IPS DF 6.9 (cell line): ENCODE measurements around the gene PDE4D.

Source experiments
- DNase-seq: peaks from one replicate; pipeline ENCODE4 v3.0.0-alpha.2; 2013; ENCODE audit warnings: low read depth, low spot score
- H3K27ac ChIP-seq: one replicate; pipeline ENCODE4 v1.5.1; 2013; ENCODE audit warnings: low read length, control low read depth
- H3K27me3 ChIP-seq: 2 replicates; pipeline ENCODE4 v1.6.1; 2013; ENCODE audit warnings: mild to moderate bottlenecking, low read length; ENCODE audit not compliant: control insufficient read depth, insufficient read depth
- H3K36me3 ChIP-seq: 2 replicates; pipeline ENCODE4 v1.6.1; 2013; ENCODE audit warnings: low read length; ENCODE audit not compliant: control insufficient read depth, insufficient read depth
- H3K4me1 ChIP-seq: 2 replicates; pipeline ENCODE4 v1.6.1; 2013; ENCODE audit warnings: low read length; ENCODE audit not compliant: control insufficient read depth, insufficient read depth
- H3K4me3 ChIP-seq: 2 replicates; pipeline ENCODE4 v1.5.1; 2013; ENCODE audit warnings: mild to moderate bottlenecking, low read length
- H3K9me3 ChIP-seq: 2 replicates; pipeline ENCODE4 v1.6.1; 2013; ENCODE audit warnings: low read length, inconsistent platforms; ENCODE audit not compliant: control insufficient read depth, insufficient read depth
- WGBS: extraction: QIAGEN DNeasy Blood & Tissue Kit; methylation state at CpG from one replicate; pipeline ENCODE4 v1.1.7; 2013; ENCODE audit warnings: mixed read lengths, missing lambda C conversion rate; ENCODE audit not compliant: insufficient read length, insufficient coverage; 5-methylcytosine and 5-hydroxymethylcytosine counted together

The PDE4D gene

DNA sequence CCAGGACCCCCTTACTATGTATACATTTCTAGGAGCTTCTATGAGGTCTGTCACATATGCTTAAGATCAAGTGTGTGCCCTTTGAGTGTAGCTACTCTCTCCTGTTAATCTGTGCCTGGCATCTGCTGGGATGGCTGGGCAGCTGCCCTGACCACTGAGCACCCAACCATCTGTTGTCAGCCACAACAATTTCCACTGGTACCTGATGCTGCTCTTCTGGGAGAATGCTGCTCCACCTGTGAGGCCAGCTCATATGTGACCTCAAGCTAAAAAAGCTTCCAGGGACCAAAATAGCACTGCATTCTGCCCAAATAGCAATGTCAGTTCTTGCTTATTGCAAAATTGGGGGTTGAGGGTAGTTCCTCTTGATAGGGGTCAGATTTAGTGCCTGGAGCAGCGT, 715.0 kb downstream of the PDE4D start:
- H3K4me1 ChIP-seq, result peaks cover 2% of the 10 kb centered on the region; the same call in 1 of the 2 replicates
- no peak overlapping the region for H3K27ac ChIP-seq
- no CpG with 5 or more reads among the region's 1 CpG for WGBS
- DNase-seq, result no peak
- H3K36me3 ChIP-seq, result no peaks in the 10 kb centered on the region
- H3K4me3 ChIP-seq, result no peak overlapping the region
- no peaks in the 10 kb centered on the region for H3K9me3 ChIP-seq
- no peaks in the 10 kb centered on the region for H3K27me3 ChIP-seq

- no peak for DNase-seq
- no peaks in the 10 kb centered on the region for H3K36me3 ChIP-seq
- no CpG with 5 or more reads among the region's 2 CpGs for WGBS
- no peaks in the 10 kb centered on the region for H3K9me3 ChIP-seq
- peaks cover 2% of the 10 kb centered on the region; the same call in 1 of the 2 replicates for H3K4me1 ChIP-seq
- no peak overlapping the region for H3K4me3 ChIP-seq
- H3K27me3 ChIP-seq, result no peaks in the 10 kb centered on the region
- no peak overlapping the region for H3K27ac ChIP-seq
Measured at GRCh38 chr5:59178071-59178470, 715.5 kb downstream of the PDE4D start.

- no peak overlapping the region for H3K4me3 ChIP-seq
- no peak overlapping the region for H3K27ac ChIP-seq
- DNase-seq, result no peak
- no CpG with 5 or more reads among the region's 3 CpGs for WGBS
- H3K36me3 ChIP-seq, result no peaks in the 10 kb centered on the region
- H3K4me1 ChIP-seq, result no peaks in the 10 kb centered on the region
- no peaks in the 10 kb centered on the region for H3K27me3 ChIP-seq
- H3K9me3 ChIP-seq, result no peaks in the 10 kb centered on the region
Measured at GRCh38 chr5:59177644-59178043, 715.9 kb downstream of the PDE4D start.

GRCh38 chr5:59174248-59174844, 719.2 kb downstream of the PDE4D start:
- no peaks in the 10 kb centered on the region for H3K36me3 ChIP-seq
- WGBS, result no CpG with 5 or more reads among the region's 5 CpGs
- no peak for DNase-seq
- H3K9me3 ChIP-seq, result no peaks in the 10 kb centered on the region
- no peak overlapping the region for H3K27ac ChIP-seq
- no peaks in the 10 kb centered on the region for H3K4me1 ChIP-seq
- no peaks in the 10 kb centered on the region for H3K27me3 ChIP-seq
- no peak overlapping the region for H3K4me3 ChIP-seq

DNA sequence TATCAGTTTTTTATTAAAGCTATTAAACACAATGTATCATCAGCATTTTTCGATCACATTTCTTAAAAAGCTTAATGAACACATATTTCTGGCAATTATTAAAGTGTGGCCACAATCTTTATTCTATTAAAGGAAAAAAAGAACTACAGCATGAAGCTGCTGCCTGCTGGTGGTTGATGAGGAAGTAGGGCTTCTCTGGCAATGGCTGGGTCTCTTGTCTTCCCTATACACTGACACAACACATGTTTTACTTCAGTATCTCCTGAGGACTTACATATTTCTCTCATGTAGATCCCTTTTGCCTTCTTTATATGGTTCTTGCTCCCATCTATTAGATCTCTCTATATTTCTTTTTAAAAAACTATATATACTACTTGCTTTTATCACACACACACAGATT, 719.9 kb downstream of the PDE4D start:
- no peaks in the 10 kb centered on the region for H3K4me1 ChIP-seq
- H3K27me3 ChIP-seq, result no peaks in the 10 kb centered on the region
- no peak overlapping the region for H3K27ac ChIP-seq
- H3K4me3 ChIP-seq, result no peak overlapping the region
- H3K36me3 ChIP-seq, result no peaks in the 10 kb centered on the region
- no peaks in the 10 kb centered on the region for H3K9me3 ChIP-seq
- no CpG with 5 or more reads among the region's 1 CpG for WGBS
- no peak for DNase-seq

GRCh38 chr5:59171131-59171530, 722.4 kb downstream of the PDE4D start:
- no peaks in the 10 kb centered on the region for H3K27me3 ChIP-seq
- no CpG with 5 or more reads among the region's 2 CpGs for WGBS
- no peak for DNase-seq
- no peak overlapping the region for H3K4me3 ChIP-seq
- no peaks in the 10 kb centered on the region for H3K9me3 ChIP-seq
- H3K27ac ChIP-seq, result no peak overlapping the region
- H3K4me1 ChIP-seq, result no peaks in the 10 kb centered on the region
- no peaks in the 10 kb centered on the region for H3K36me3 ChIP-seq

DNA sequence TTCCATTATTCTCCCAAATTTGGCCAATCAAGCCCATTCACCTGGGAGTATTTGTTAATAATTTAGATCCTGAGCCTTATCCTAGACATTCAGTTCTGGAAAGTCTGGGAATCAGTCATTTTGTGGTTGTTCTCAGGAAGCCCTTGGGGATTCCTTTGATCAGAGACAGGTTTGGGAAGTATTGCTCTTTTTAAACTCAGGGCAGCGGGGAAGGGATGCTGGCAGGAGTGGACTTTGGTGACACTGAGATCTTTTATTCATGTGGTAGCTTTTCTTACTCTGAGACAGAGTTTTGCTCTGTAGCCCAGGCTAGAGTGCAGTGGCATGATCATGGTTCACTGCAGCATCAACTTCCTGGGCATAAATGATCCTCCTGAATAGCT, 723.8 kb downstream of the PDE4D start:
- Histone ChIP-seq H3K27me3 (no peaks in the 10 kb centered on the region), H3K9me3 (no peaks in the 10 kb centered on the region), H3K4me1 (no peaks in the 10 kb centered on the region), H3K27ac (no peak overlapping the region), H3K4me3 (no peak overlapping the region), H3K36me3 (no peaks in the 10 kb centered on the region)
- no peak for DNase-seq
- no CpG with 5 or more reads among the region's 1 CpG for WGBS

DNA sequence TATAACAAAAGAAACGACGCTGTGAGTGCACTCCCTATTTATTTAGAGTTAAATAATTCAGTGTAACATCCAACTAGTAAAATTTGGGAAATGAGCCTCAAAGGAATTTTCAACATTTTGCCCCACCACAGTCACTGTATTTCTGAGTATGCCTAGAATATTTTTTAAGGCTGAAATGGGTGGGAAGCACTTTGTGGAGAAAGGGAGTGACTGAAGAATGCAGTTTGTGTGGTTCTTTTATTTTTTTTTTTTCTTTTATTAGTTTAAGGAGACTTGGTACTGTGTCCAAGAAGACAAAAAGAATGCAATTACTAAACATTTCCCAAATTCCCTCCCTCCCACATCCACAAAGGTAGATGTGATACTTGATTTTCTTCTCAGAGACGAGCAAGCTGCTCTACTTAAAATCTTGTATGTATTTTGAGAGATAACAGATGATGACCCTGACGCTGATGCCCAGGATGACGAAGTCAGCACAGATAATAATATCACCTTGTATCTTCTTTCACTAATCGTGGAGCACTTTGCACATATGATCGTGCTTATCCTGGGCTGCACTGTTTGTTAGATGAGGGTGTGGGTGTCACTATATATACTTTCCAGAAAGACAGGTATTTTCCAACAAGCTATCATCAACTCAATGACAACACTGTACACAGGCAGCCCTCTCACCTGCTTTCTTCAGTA, 724.3 kb downstream of the PDE4D start:
- Histone ChIP-seq H3K27ac (no peak overlapping the region), H3K9me3 (no peaks in the 10 kb centered on the region), H3K36me3 (no peaks in the 10 kb centered on the region), H3K27me3 (no peaks in the 10 kb centered on the region), H3K4me3 (no peak overlapping the region), H3K4me1 (no peaks in the 10 kb centered on the region)
- WGBS, result no CpG with 5 or more reads among the region's 7 CpGs
- DNase-seq, result no peak

- Histone ChIP-seq H3K4me3 (no peak overlapping the region), H3K27ac (no peak overlapping the region), H3K36me3 (no peaks in the 10 kb centered on the region), H3K27me3 (no peaks in the 10 kb centered on the region), H3K9me3 (no peaks in the 10 kb centered on the region), H3K4me1 (no peaks in the 10 kb centered on the region)
- WGBS, result no CpG with 5 or more reads among the region's 6 CpGs
- DNase-seq, result no peak
Measured at GRCh38 chr5:59168067-59168466, 725.5 kb downstream of the PDE4D start.

- DNase-seq, result no peak
- Histone ChIP-seq H3K36me3 (no peaks in the 10 kb centered on the region), H3K4me1 (no peaks in the 10 kb centered on the region), H3K27me3 (no peaks in the 10 kb centered on the region), H3K27ac (no peak overlapping the region), H3K9me3 (no peaks in the 10 kb centered on the region), H3K4me3 (no peak overlapping the region)
- WGBS, result no CpG with 5 or more reads among the region's 7 CpGs
Measured at GRCh38 chr5:59164041-59164830, 729.3 kb downstream of the PDE4D start.
